Measurements from ENCODE around the gene MINDY2.

DNA sequence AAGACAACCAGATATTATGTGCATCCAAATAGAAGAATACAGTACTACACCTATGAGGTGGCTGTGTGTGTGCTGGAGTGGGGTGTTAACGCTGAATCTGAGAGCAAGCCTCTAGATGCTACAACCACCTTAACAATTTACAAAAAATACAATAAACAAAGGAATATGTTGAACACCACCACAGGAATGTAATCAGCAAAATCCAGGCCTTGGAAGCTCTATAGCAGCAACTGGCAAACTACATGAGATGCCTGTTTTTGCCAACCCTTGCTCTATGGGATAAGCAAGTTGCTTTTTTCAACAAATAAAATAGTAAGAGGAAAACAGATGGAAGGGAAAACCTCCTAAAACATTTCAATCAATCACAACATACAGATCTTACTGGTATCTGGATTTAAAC, 138.5 kb downstream of the MINDY2 start:
- TF ChIP-seq CTCF (conservative IDR thresholded peaks at IDR 0.05 in 1 of 2, IDR thresholded peaks at IDR 0.05 in 1 of 2; ENCODE audit: low read depth in 1 of 2, low read length in 2 of 2) = no peak
- no peak for TF ChIP-seq EZH2 (IDR thresholded peaks at IDR 0.05; ENCODE audit: low read length, missing control alignments)

Measured in fibroblast of lung (primary cell).